ENCODE measurements around the gene RPS16.

GRCh38 chr19:39444598-39445195 is 8.9 kb upstream of the RPS16 start:
- TF ChIP-seq FOXP4 (CRISPR knock-in tag; IDR thresholded peaks at IDR 0.05) (no peak), TMF1 (CRISPR knock-in tag; IDR thresholded peaks at IDR 0.05; ENCODE audit: low read depth) (no peak), HBP1 (CRISPR knock-in tag; IDR thresholded peaks at IDR 0.05; ENCODE audit: low read depth) (no peak), ZBTB8A (CRISPR knock-in tag; IDR thresholded peaks at IDR 0.05; ENCODE audit: borderline replicate concordance, low read depth) (no peak)

Data from HepG2 (cell line).